HG03196 (cell line): ENCODE measurements around the gene BCKDK.
"Not testable (repeated sequence)": the region's sequence is repeated elsewhere in the genome, so short reads cannot be mapped to it uniquely, and the experiment has no call there.

Source experiments
- ATAC-seq: cut with Tn5 transposase; IDR thresholded peaks from one replicate; pipeline ENCODE4 v1.9.1; 2021; ENCODE audit not compliant: unreplicated experiment

Gene BCKDK

GRCh38 chr16:31141071-31141469, 32.9 kb downstream of the BCKDK start:
- ATAC-seq, result not testable (repeated sequence)

GRCh38 chr16:31141489-31142108, 33.4 kb downstream of the BCKDK start:
- ATAC-seq, result no peak

GRCh38 chr16:31142109-31143010, 34.2 kb downstream of the BCKDK start:
- ATAC-seq, result peak; percentile 82

GRCh38 chr16:31143011-31143693, 35.0 kb downstream of the BCKDK start:
- no peak for ATAC-seq

GRCh38 chr16:31143694-31144148, 35.5 kb downstream of the BCKDK start:
- no peak for ATAC-seq

GRCh38 chr16:31144418-31144817, 36.2 kb downstream of the BCKDK start:
- ATAC-seq, result not testable (repeated sequence)

GRCh38 chr16:31145398-31145990, 37.3 kb downstream of the BCKDK start:
- no peak for ATAC-seq

GRCh38 chr16:31147574-31147973, 39.4 kb downstream of the BCKDK start:
- ATAC-seq, result no peak

GRCh38 chr16:31148281-31148728, 40.1 kb downstream of the BCKDK start:
- no peak for ATAC-seq

GRCh38 chr16:31148896-31149295, 40.7 kb downstream of the BCKDK start:
- no peak for ATAC-seq

GRCh38 chr16:31149332-31149731, 41.1 kb downstream of the BCKDK start:
- no peak for ATAC-seq

- ATAC-seq, result no peak
These were observed 42.0 kb downstream of the BCKDK start, which contains the start of gene PRSS36 for GRCh38 chr16:31149894-31150890. Gene PRSS36 (minus strand): TSS chr16:31150066. CDS start chr16:31150035, 31 bp downstream.

GRCh38 chr16:31150976-31151375, 42.8 kb downstream of the BCKDK start:
- ATAC-seq, result not testable (repeated sequence)

- ATAC-seq, result no peak
These were observed 49.0 kb downstream of the BCKDK start for GRCh38 chr16:31157136-31157535.
